GM18526 (cell line): ENCODE measurements around the gene HAUS6.

Experiments used
- POLR2A ChIP-seq: IDR thresholded peaks from 3 replicates; pipeline ENCODE4 v1.6.1; 2011; ENCODE audit not compliant: insufficient read length; ENCODE audit errors: extremely low read depth

Gene HAUS6

GRCh38 chr9:19102631-19103345, at the start of gene HAUS6:
Gene HAUS6, minus strand, starts transcription at chr9:19102904. Its CDS starts 253 bp downstream, at chr9:19102651.
- peak; percentile 80 for TF ChIP-seq POLR2A

GRCh38 chr9:19151425-19152159, 48.9 kb upstream of the HAUS6 start:
- TF ChIP-seq POLR2A: no peak

GRCh38 chr9:19149230-19149629, 46.5 kb upstream of the HAUS6 start:
- TF ChIP-seq POLR2A: no peak

- TF ChIP-seq POLR2A: no peak
These were observed 45.5 kb upstream of the HAUS6 start for GRCh38 chr9:19148187-19148586.

- no peak for TF ChIP-seq POLR2A
These were observed 43.8 kb upstream of the HAUS6 start for GRCh38 chr9:19146441-19147024.

- TF ChIP-seq POLR2A: no peak
These were observed 43.2 kb upstream of the HAUS6 start for GRCh38 chr9:19145881-19146280.

GRCh38 chr9:19140259-19140658, 37.6 kb upstream of the HAUS6 start:
- no peak for TF ChIP-seq POLR2A

GRCh38 chr9:19138084-19138483, 35.4 kb upstream of the HAUS6 start:
- no peak for TF ChIP-seq POLR2A

- TF ChIP-seq POLR2A: no peak
These were observed 34.6 kb upstream of the HAUS6 start for GRCh38 chr9:19137282-19137681.

- no peak for TF ChIP-seq POLR2A
These were observed 33.4 kb upstream of the HAUS6 start for GRCh38 chr9:19136129-19136528.

- no peak for TF ChIP-seq POLR2A
These were observed 31.0 kb upstream of the HAUS6 start for GRCh38 chr9:19133549-19134345.

- no peak for TF ChIP-seq POLR2A
These were observed 27.7 kb upstream of the HAUS6 start for GRCh38 chr9:19130436-19130835.

GRCh38 chr9:19127871-19128500, 25.3 kb upstream of the HAUS6 start:
- TF ChIP-seq POLR2A: no peak

GRCh38 chr9:19124430-19124793, 21.7 kb upstream of the HAUS6 start:
- no peak for TF ChIP-seq POLR2A

- TF ChIP-seq POLR2A: no peak
These were observed 19.9 kb upstream of the HAUS6 start for GRCh38 chr9:19122490-19123042.
